ENCODE results near the gene MAP4K4.

DNA sequence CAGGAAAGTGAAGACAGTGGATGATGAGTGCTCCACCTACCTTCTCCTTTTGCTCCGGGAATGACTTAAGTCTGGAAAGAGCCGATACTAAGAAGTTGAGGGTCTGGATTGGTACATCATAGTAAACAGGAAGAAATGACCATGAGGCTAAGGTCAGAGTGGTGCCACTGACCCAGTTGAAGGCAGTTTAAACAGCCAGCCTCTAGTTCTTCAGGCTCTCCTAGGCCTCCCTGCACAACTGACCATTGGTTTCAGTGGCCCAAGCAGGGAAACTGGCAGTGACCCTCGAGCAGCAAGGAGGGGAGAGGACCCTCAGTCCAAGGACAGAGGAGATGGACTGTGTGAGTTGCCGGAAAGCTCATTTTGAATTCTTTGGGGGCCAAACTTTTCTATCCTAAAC is 119.1 kb downstream of the MAP4K4 start:
- TF ChIP-seq GATA3 (IDR thresholded peaks at IDR 0.05; ENCODE audit: low read depth, low read length) (no peak), GATA2 (IDR thresholded peaks at IDR 0.05; ENCODE audit: low read depth, low read length) (no peak)

Measured in SH-SY5Y (cell line).